GM12878 (cell line): ENCODE measurements around the gene KCTD16. TPM values are rescaled to one million over a fixed set of nuclear protein-coding genes. Genes with fewer than 3 reads are reported as not detected.

Experiments
- ATAC-seq: fragments of 200-7000 bp; cut with Tn5 transposase; 3 replicates; pipeline ENCODE4 v1.9.1; 2020; ENCODE audit warnings: mild to moderate bottlenecking, moderate library complexity
- BruUV-seq: library from RNA; stranded (reverse); fragments of 400-500 nt; replicated peaks from 2 replicates; lab custom pipeline; 2021; lab: Mats Ljungman, UMichigan
- CTCF ChIA-PET: fragments of 300-600 bp; sonication (Branson Sonifier 250); formaldehyde crosslinking; extraction: SDS; loops from one replicate; lab custom pipeline; 2021; ENCODE audit warnings: inconsistent platforms; lab: Yijun Ruan, JAX
- POLR2A ChIA-PET: fragments of 350-600 bp; formaldehyde crosslinking; extraction: SDS; loops from one replicate; lab custom pipeline; 2021; ENCODE audit warnings: inconsistent platforms; lab: Charles Lee
- RAD21 ChIA-PET: fragments of 300-600 bp; sonication (Branson Sonifier 250); formaldehyde crosslinking; loops from one replicate; lab custom pipeline; 2023; ENCODE audit warnings: antibody characterized with exemption; ENCODE audit not compliant: unreplicated experiment; lab: Charles Lee
- SMC1A ChIA-PET: fragments of 300-600 bp; sonication (Branson Sonifier 250); formaldehyde crosslinking; loops from one replicate; lab custom pipeline; 2023; ENCODE audit not compliant: unreplicated experiment, uncharacterized antibody; lab: Charles Lee
- DNase-seq: peaks from one replicate; pipeline ENCODE4 v3.0.0-alpha.2; 2011; ENCODE audit warnings: low read depth, low spot score
- FAIRE-seq: peaks from 3 replicates; lab custom pipeline; 2011; peaks lifted over from hg19 to GRCh38; lab: Jason Lieb, UNC
- H2AFZ ChIP-seq: 2 replicates; pipeline ENCODE4 v1.6.0; 2011; ENCODE audit warnings: low read depth, low read length, control low read depth; ENCODE audit not compliant: control insufficient read depth
- H3K27ac ChIP-seq: 2 replicates; pipeline ENCODE4 v1.5.1; 2011; ENCODE audit warnings: control low read depth; ENCODE audit not compliant: control insufficient read depth, insufficient read depth
- H3K27me3 ChIP-seq, 2 experiments: replicated peaks in 1 of 2; 2 replicates each; pipeline versions ENCODE4 v1.6.0 to v1.6.1; 2011; ENCODE audit warnings: low read length in 1 of 2; ENCODE audit not compliant: control insufficient read depth in 2 of 2, insufficient read depth in 2 of 2
- H3K36me3 ChIP-seq, 2 experiments: 2 replicates each; pipeline ENCODE4 v1.5.1; 2011; ENCODE audit warnings: low read length in 1 of 2; ENCODE audit not compliant: control insufficient read depth in 2 of 2, insufficient read depth in 2 of 2
- H3K4me1 ChIP-seq: 2 replicates; pipeline ENCODE4 v1.6.1; 2011; ENCODE audit warnings: mild to moderate bottlenecking, low read length, moderate library complexity, mixed read lengths; ENCODE audit not compliant: control insufficient read depth, insufficient read depth
- H3K4me2 ChIP-seq: 2 replicates; pipeline ENCODE4 v1.6.0; 2011; ENCODE audit warnings: control low read depth; ENCODE audit not compliant: control insufficient read depth, insufficient read depth
- H3K4me3 ChIP-seq: fragments of 200-600 bp; sonication (generic); 2 replicates; pipeline ENCODE4 v1.5.1; 2016
- H3K79me2 ChIP-seq: 2 replicates; pipeline ENCODE4 v1.6.0; 2011; ENCODE audit warnings: low read length; ENCODE audit not compliant: control insufficient read depth, insufficient read depth
- H3K9ac ChIP-seq: 2 replicates; pipeline ENCODE4 v1.8.0; 2011; ENCODE audit warnings: low read length, control low read depth, mixed read lengths; ENCODE audit not compliant: control insufficient read depth, insufficient read depth
- H3K9me3 ChIP-seq: replicated peaks from 3 replicates; pipeline ENCODE4 v1.5.1; 2011; ENCODE audit warnings: mild to moderate bottlenecking, low read length; ENCODE audit not compliant: control insufficient read depth, insufficient read depth
- H4K20me1 ChIP-seq: 2 replicates; pipeline ENCODE4 v1.6.0; 2011; ENCODE audit not compliant: control insufficient read depth, insufficient read depth
- ELK1 ChIP-seq: IDR thresholded peaks from 2 replicates; pipeline ENCODE4 v1.6.1; 2012; ENCODE audit warnings: low read depth, low read length, improper control_type of control experiment
- HDAC2 ChIP-seq: fragments of 200-600 bp; sonication (generic); IDR thresholded peaks from 2 replicates; pipeline ENCODE4 v1.6.1; 2017
- MTA3 ChIP-seq: IDR thresholded peaks from 2 replicates; pipeline ENCODE4 v1.6.1; 2012; ENCODE audit warnings: low read length, inconsistent platforms, borderline replicate concordance
- NR2C2 ChIP-seq: IDR thresholded peaks from 2 replicates; pipeline ENCODE4 v1.6.1; 2011; ENCODE audit warnings: borderline replicate concordance, low read depth; ENCODE audit not compliant: control insufficient read depth, insufficient read length
- SIX5 ChIP-seq: IDR thresholded peaks from 2 replicates; pipeline ENCODE4 v1.6.1; 2011; ENCODE audit warnings: mild to moderate bottlenecking, low read depth, low read length, moderate library complexity; ENCODE audit not compliant: severe bottlenecking
- STAT1 ChIP-seq: fragments of 450-650 bp; conservative IDR thresholded peaks from 2 replicates; pipeline ENCODE4 v1.6.1; 2014; ENCODE audit warnings: antibody characterized with exemption, mild to moderate bottlenecking
- ZNF592 ChIP-seq: fragments of 450-650 bp; IDR thresholded peaks from 2 replicates; pipeline ENCODE4 v1.6.1; 2017; ENCODE audit warnings: mild to moderate bottlenecking, moderate library complexity
- ZNF622 ChIP-seq: fragments of 450-650 bp; IDR thresholded peaks from 2 replicates; pipeline ENCODE4 v1.6.1; 2017; ENCODE audit warnings: mild to moderate bottlenecking, inconsistent platforms
- WGBS: methylation state at CpG from one replicate; pipeline ENCODE4 v1.1.6; 2016; ENCODE audit warnings: low lambda C conversion rate; ENCODE audit not compliant: insufficient replicate concordance, insufficient coverage; ENCODE audit errors: missing lambda C conversion rate; 5-methylcytosine and 5-hydroxymethylcytosine counted together
- in situ Hi-C: fragments of 300-500 bp; cut with MboI; formaldehyde crosslinking; loops from 9 replicates; pipeline ENCODE4 v1.14.3; 2018; ENCODE audit warnings: mixed read lengths
- intact Hi-C: fragments of 100-400 bp; cut with micrococcal nuclease; formaldehyde crosslinking; loops from one replicate; pipeline ENCODE4 v1.14.2; 2022; ENCODE audit not compliant: unreplicated experiment
- polyA plus RNA-seq, 11 experiments: library from polyadenylated mRNA; depleted of rRNA in 4 of 11; unstranded in 6 of 11; stranded (reverse) in 5 of 11; fragments of >200 nt; fragmentation: Nextera tagmentation in 4 of 11; fragmentation: Illumina TruSeq in 1 of 11; extraction: Ambion mirVana in 4 of 11; extraction: Trizol in 1 of 11; gene quantifications; 1 replicate in 1 of 11; 2 replicates in 10 of 11; pipeline versions ENCODE4 v1.2.1 to v1.2.3, GENCODE V29; 2011 to 2016; ENCODE audit warnings: inconsistent platforms in 2 of 11, missing spikeins in 2 of 11, low read depth in 1 of 11
- total RNA-seq, 4 experiments: library from RNA; depleted of rRNA in 3 of 4; stranded (reverse); fragments of >200 nt in 3 of 4; fragmentation: Illumina TruSeq in 1 of 4; extraction: Trizol in 1 of 4; gene quantifications; 2 replicates each; pipeline versions ENCODE4 v1.2.1 to v1.2.3, GENCODE V29; 2013 to 2021
- TF ChIP-seq, protein P1 (sequence below): fragments of 450-650 bp; formaldehyde crosslinking; IDR thresholded peaks from 2 replicates; pipeline ENCODE4 v1.4.0; 2022; ENCODE audit warnings: mild to moderate bottlenecking, moderate library complexity
- TF ChIP-seq, protein P2 (sequence below): fragments of 450-650 bp; IDR thresholded peaks from 2 replicates; pipeline ENCODE4 v1.6.1; 2017; ENCODE audit warnings: mild to moderate bottlenecking, moderate library complexity

Gene KCTD16
- total and polyA plus RNA-seq, 10 of the 15 experiments (the other 5 are each of a cell fraction or from before 2014, with no cell fraction given) = 0.03 to 0.10 (median 0.06) TPM; not detected in 3

GRCh38 chr5:144177548-144177947 is 6.9 kb downstream of the KCTD16 start:
- FAIRE-seq (no peak), DNase-seq (no peak), ATAC-seq (no peak)
- ChIA-PET SMC1A (no interaction called here), POLR2A (no interaction called here), RAD21 (no interaction called here), CTCF (interaction anchor here (1.2 to 1.3 kb wide), 2 partner anchors 14 to 30 kb away, joined by 3 to 4 read pairs; no protein-coding TSS in a partner anchor)
- no TSS peak for BruUV-seq
- Histone ChIP-seq H3K9ac (no peak overlapping the region), H3K4me3 (no peak overlapping the region), H3K27me3 (no peaks in the 10 kb centered on the region; a peak in 1 of 4 replicates), H3K9me3 (no peaks in the 10 kb centered on the region), H3K79me2 (no peaks in the 10 kb centered on the region), H3K27ac (no peak overlapping the region), H4K20me1 (no peaks in the 10 kb centered on the region), H3K36me3 (no peaks in the 10 kb centered on the region), H3K4me2 (no peak overlapping the region), H2AFZ (no peak overlapping the region), H3K4me1 (no peaks in the 10 kb centered on the region)
- WGBS = 74% methylated on average over 3 of the region's 3 CpGs
- intact Hi-C loops = no loop called here
- in situ Hi-C loops = no loop called here
- TF ChIP-seq ZNF592 (no peak), HDAC2 (no peak), ZNF622 (no peak), STAT1 (no peak), MTA3 (no peak), NR2C2 (no peak), SIX5 (no peak), ELK1 (no peak)
- TF ChIP-seq, protein P1, sequence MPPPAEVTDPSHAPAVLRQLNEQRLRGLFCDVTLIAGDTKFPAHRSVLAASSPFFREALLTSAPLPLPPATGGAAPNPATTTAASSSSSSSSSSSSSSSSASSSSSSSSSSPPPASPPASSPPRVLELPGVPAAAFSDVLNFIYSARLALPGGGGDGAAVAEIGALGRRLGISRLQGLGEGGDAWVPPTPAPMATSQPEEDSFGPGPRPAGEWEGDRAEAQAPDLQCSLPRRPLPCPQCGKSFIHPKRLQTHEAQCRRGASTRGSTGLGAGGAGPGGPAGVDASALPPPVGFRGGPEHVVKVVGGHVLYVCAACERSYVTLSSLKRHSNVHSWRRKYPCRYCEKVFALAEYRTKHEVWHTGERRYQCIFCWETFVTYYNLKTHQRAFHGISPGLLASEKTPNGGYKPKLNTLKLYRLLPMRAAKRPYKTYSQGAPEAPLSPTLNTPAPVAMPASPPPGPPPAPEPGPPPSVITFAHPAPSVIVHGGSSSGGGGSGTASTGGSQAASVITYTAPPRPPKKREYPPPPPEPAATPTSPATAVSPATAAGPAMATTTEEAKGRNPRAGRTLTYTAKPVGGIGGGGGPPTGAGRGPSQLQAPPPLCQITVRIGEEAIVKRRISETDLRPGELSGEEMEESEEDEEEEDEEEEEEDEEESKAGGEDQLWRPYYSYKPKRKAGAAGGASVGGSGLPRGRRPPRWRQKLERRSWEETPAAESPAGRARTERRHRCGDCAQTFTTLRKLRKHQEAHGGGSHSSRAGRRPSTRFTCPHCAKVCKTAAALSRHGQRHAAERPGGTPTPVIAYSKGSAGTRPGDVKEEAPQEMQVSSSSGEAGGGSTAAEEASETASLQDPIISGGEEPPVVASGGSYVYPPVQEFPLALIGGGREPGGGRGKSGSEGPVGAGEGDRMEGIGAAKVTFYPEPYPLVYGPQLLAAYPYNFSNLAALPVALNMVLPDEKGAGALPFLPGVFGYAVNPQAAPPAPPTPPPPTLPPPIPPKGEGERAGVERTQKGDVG (CRISPR knock-in tag) = no peak
- TF ChIP-seq, protein P2, sequence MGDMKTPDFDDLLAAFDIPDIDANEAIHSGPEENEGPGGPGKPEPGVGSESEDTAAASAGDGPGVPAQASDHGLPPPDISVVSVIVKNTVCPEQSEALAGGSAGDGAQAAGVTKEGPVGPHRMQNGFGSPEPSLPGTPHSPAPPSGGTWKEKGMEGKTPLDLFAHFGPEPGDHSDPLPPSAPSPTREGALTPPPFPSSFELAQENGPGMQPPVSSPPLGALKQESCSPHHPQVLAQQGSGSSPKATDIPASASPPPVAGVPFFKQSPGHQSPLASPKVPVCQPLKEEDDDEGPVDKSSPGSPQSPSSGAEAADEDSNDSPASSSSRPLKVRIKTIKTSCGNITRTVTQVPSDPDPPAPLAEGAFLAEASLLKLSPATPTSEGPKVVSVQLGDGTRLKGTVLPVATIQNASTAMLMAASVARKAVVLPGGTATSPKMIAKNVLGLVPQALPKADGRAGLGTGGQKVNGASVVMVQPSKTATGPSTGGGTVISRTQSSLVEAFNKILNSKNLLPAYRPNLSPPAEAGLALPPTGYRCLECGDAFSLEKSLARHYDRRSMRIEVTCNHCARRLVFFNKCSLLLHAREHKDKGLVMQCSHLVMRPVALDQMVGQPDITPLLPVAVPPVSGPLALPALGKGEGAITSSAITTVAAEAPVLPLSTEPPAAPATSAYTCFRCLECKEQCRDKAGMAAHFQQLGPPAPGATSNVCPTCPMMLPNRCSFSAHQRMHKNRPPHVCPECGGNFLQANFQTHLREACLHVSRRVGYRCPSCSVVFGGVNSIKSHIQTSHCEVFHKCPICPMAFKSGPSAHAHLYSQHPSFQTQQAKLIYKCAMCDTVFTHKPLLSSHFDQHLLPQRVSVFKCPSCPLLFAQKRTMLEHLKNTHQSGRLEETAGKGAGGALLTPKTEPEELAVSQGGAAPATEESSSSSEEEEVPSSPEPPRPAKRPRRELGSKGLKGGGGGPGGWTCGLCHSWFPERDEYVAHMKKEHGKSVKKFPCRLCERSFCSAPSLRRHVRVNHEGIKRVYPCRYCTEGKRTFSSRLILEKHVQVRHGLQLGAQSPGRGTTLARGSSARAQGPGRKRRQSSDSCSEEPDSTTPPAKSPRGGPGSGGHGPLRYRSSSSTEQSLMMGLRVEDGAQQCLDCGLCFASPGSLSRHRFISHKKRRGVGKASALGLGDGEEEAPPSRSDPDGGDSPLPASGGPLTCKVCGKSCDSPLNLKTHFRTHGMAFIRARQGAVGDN = no peak
